GM21360 (cell line): ENCODE data around the gene TAMALIN.

ENCODE experiments used
- ATAC-seq: cut with Tn5 transposase; IDR thresholded peaks from one replicate; pipeline ENCODE4 v1.9.1; 2021; ENCODE audit warnings: mild to moderate bottlenecking, moderate library complexity; ENCODE audit not compliant: unreplicated experiment

The TAMALIN gene

DNA sequence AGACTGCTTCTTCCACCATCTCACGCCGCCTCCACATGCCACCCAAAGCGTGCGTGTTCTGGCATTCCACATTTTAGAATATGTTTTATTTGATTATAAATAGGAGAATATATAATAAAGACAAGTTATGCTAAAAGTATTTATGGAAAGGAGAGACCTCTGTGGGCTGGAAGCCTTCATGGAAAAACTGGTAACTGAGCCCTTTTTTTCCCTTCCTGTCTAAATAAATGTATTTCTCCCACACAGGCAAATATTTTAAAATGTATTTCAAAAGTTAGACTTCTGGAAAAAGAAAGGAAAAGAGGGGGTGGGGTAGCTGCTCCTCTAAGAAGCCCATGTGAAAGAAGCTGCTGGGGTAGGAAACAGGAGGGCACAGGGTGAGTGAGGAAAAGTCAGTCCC is 28.4 kb downstream of the TAMALIN start:
- no peak for ATAC-seq

DNA sequence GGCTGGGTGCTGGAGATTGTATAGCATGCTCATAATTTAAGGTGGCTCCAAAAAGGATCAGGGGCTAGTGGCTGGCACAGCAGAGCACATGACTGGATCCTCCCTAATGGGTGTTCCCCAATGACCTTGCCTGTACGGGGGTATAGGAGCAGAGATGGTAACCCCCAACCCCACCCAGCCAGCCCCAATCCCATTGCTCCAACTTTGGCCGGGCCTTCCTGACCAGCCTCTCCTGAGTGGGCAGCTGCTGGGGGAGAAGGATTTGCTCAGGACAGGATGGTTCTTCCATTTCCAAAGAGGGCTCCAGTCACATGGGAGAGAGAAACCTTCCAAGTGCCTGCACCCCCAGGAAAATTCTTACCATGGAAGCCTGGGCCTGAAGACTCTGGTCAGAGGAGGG is 29.2 kb downstream of the TAMALIN start:
- ATAC-seq: no peak

DNA sequence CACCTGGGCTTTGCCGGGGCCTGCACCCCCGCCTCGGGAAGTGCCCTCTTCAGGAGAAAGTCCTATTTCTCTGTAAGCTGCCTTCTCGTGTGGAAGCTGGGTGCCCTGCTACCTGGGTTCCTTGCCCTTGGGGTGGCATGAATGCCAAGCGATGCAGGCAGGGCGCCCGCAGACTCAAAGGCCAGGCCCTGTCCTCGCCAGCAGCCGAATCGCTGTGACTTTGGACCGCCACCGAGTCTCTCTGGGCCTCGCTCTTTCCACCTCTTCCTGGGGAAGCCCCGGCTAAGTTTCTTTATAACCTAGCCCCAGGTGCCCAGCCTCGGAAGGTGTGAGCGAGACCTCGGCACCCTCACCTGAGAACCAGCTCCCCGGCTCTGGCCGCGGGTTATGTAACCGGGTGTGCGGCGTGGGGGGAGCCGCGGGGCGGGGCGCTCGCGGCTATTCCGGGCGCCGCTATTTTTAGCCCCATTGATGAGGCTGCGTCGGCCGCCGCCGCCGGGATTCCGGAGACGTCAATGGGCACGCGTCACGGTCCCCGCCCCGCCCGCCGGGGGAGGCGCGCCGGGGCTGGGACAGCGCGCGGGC is 29.9 kb downstream of the TAMALIN start:
- no peak for ATAC-seq

DNA sequence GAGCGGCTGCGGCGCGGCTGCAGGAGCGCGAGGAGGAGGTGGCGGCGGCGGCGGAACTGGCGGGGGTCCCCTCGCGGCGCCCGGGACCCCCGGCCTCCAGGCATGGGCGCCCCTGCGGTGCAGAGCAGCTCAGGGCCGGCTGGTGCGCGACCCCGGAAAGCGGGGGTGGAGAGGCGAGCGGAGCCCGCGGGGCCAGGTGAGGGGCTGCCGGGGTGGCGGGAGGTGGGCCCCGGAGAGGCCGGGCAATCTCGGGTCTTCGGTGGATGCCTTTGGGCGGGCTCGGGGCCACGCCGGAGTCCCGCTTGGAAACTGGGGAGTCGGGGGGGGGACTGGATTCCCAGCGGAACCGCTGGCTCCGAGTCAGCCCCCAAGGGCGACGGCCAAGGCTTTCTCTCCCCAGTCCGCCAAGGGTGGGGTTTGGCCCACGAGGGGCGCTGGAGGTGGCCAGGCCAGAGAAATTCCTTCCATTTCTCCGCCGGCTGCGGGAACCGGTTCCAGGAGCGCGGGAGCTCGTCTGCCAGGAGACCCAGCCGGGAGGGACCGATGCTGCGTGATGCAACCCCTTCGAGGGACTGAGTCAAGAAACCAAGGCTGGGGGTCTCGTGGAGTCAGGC is 30.6 kb downstream of the TAMALIN start:
- no peak for ATAC-seq

DNA sequence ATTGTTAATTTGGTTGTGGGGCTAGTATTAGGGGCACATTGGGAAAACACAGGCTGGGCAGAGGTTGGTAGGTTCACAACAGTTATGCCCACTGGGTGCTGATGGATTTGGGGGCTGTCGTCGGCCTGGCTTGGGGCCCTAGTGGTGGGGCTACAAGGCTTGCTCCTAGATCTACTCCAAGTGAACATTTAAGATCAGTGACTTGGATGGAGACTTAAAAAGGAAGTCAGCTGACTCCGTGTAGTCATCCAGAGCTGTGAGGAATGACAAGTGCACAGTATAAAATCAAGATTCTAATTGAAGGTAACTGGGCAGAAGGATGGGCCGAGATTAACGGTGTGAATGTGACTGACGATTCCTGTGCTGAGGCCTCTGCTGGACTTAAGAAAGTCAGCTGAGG is 31.7 kb downstream of the TAMALIN start:
- ATAC-seq: no peak

DNA sequence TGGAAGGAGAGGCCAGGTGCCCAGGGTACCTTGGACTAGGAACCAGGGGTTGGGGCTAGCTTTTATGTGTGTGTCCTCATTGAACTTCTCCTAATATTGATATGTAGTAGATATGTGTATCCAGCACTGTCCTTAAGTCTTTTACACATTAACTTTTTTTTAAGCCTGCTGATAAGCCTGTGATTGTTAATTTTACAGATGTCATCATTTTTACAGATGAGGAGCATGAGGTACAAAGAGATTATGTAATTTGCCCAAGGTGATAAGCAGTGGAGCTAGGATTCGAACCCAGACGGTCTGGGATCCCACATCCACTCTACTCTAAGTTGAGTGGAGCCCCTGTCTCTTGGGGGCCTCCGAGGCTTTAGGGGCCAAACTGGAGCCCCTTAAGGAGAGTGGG is 34.3 kb downstream of the TAMALIN start:
- ATAC-seq: no peak

DNA sequence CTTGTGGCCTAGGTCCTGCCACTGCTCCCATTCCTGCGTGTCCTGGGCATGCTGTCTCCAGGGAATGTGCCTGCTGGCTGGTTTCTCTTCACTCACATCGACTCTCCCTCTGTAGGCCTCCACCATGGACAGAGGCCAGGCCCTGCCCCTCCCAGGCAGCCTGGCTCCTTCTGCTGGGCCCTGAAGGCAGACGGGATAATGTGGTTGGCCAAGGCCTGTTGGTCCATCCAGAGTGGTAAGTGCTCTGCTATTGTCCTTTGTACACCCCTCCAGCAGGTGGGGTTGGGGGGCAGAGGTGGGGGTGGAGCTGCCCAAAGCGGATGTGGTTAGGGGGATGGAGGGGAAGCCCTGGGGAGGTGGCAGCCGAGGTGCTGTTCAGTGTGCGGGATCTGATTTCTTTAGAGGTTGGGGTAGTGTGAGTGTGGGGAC is 35.0 kb downstream of the TAMALIN start:
- no peak for ATAC-seq

DNA sequence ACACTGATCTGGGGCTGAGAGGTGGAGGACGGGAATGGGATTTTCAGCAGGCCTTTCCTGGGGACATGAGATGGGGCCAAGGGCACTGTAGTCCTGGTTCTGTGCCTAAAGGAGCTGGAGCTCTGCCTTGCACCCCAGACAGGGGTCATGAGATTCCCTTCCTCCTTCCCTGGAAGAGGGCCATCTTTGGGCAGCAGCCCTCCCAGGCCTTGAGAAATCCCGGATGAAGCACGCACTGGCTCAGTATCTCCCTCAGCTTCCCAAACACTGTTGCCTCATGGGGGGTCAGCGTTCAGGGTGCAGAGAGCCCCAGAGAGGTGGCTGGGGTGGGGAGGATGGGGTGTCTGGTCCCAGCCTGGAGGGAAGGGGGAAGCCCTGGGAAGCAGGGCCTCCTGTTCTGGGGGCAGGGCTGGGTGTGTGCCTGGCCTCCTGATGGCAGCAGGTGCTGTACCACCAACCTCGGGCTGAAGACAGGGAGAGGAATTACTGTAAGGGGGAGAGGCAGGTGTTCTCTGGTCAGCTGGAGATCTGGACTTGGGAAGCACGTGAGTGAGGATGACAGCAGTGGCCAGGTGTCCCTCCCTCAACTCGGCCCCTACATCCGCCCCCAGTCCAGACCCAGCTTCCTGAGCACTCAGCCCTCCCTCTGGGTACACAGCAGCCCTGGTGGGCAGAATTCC is 36.1 kb downstream of the TAMALIN start:
- no peak for ATAC-seq

DNA sequence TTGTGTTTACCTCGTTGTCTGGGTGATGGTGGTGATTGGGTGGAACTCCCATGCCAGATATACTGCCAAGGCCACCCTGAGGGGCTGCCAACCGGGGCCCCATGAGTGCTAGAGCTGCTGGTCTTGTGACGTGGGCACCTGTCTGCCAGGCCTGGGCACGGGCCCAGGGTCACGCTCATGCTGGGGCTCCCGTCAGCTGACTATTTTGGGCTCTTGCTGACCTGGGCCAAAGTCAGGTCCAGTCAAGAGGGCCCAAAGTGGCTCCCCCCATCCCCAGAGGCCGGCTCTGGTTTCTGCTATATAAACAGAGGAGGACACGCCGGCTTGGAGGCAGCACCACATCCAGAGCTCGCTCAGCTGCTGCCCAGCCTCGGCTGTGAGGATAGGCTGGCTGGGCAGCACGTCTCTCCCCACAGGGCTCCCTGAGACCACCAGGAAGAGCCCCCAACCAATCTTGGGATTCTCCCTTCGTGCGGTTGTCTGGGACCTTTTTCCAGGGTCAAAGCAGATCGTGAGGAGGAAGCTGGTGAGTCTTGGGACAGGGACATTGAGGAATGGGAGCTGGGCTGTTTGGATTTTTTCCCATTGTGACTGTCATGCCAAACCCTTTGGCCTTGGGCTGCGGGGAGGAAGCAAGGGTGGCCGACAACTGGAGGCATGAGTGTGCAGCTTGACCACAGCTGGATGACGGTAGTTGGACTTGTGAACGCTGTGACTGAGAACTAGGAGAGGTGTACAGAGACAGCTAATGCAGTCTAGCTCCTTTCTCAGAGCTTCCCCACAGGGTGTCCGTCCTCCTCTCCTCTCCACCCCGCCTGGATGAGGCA is 36.9 kb downstream of the TAMALIN start:
- ATAC-seq: no peak

DNA sequence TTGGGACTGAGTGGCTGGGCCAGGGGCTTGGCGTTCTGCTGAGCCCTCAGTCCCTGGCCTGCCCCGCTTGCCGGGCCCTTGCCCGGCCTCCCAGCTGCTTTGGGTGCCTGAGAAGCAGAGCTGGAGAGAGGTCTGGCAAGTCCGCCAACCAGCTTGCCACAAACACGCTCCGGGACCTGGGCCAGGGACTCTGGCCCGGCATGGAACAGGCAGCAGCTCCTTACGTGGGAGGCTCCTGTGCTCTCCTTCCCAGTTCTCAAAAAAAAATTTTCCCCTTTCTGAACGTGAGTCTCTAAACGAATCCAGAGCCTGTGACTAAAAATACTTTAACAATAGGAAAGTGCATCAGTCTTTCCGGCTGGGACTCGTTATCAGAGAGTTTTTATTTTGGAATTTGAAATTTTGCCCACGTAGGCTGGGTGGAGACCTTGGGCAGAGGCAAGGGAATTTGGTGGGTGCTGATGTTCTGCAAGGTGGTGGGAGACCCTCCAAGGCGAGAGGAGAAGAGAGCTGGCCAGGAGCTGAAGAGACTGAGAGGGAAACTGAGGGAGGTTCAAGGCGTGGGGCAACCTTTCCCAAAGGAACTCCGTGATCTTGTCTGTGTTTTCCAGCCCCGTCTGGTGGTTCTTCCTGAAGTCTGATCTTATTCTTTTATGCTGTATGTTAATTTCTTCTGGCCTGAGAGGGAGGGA is 37.7 kb downstream of the TAMALIN start:
- no peak for ATAC-seq

DNA sequence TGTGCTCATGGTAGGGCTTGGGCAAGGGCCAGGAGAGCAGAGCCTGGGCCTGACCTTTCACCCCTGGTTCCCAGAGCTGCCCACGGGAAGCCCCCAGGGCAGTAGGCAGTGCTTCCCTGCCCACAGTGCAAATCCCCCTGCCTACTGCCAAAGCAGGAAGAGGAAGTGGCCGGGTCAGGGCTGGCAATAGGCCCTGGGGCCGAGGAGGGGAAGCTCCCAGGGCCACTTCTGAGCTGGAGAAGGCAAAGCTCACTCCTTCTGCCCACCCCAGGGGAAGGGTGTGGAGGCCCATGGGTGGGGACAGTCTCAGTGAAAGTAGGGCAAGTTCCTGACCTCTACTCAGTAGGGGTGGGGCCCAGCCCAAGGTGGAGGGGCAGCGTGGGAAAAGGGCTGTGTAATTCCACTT is 39.1 kb downstream of the TAMALIN start:
- no peak for ATAC-seq

DNA sequence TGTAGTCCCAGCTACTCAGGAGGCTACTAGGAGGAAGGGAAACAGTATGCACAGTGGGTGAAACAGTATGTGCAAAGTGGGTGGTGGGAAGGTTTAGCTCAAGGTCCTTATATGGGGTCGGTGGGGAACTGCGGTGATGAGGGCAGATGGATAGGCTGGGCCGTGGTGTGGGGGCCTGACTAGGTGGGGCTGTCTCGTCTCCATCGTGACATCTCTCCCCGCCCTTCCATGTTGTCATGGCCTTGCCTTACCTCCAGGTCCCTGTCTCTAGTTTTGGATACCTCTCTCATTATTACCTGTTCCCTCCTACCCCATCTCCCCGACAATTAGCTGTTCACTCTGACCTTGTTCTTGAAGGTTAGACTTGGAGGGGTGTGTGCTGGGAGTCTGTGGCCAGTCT is 40.1 kb downstream of the TAMALIN start:
- ATAC-seq: no peak

DNA sequence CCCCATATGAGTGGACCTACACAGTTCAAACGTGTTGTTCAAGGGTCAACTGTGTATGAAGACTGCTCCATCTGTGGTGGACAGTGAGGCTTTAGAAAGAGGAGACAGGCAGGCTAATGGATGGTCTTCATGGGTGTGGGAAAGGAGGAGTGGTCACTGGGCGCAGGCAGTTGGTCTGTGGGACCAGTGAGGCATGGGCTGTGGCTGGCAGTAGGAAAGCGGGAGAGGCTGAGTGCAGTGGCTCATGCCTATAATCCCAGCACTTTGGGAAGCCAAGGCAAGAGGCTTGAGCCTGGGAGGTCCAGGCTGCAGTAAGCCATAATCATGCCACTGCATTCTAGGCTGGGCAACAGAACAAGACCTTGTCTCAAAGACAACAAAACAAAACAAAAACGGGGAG is 42.5 kb downstream of the TAMALIN start:
- no peak for ATAC-seq

DNA sequence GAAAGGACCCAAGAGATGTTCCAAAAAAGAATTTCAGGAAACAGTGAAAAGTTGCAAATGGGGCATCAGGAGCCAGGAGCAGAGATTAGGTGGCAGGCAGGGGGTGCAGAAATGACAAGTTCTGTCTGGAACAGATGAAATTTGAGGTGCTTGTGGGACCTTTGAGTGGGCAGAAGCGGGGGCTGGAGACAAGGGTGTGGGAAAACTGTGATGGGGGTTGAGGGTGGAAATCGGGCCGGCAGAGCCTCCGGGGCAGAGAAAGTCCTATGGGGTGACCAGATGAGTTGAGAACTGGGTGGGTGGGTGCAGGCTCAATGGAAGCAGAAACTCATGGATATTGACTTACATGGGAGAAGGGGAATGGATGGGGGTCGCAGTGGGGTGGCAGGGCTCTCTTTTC is 42.9 kb downstream of the TAMALIN start:
- ATAC-seq: no peak

DNA sequence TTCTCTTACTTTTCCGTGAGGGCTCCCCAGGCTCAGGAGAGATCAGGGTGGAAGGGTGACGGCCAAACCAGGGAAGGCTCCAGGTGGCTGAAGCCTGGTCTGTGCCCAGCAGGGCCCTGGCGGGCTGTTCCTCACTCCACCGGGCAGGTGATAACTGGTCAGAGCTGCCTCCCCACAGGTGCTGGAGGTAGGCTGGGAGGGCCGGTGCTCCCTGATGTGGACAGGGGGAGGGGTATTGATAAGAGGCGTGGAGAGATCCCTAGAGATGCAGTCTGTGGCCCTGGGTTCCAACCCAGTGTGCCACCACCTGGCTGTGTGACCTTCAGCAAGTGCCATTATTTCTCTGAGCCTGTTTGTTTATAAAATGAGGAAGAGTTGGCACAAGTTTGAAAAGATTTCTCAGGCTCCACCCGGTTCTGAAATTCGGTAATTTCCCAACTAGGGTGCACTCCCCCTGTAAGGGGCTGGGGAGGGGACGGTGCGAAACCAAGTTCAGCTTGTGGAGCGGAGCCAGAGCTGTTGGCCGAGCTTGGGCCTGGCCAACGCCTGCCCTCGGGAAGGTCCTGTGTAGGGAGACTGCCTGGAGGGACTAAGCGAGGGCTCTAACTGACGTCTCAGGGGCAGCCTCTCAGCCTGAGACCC is 43.5 kb downstream of the TAMALIN start:
- no peak for ATAC-seq

DNA sequence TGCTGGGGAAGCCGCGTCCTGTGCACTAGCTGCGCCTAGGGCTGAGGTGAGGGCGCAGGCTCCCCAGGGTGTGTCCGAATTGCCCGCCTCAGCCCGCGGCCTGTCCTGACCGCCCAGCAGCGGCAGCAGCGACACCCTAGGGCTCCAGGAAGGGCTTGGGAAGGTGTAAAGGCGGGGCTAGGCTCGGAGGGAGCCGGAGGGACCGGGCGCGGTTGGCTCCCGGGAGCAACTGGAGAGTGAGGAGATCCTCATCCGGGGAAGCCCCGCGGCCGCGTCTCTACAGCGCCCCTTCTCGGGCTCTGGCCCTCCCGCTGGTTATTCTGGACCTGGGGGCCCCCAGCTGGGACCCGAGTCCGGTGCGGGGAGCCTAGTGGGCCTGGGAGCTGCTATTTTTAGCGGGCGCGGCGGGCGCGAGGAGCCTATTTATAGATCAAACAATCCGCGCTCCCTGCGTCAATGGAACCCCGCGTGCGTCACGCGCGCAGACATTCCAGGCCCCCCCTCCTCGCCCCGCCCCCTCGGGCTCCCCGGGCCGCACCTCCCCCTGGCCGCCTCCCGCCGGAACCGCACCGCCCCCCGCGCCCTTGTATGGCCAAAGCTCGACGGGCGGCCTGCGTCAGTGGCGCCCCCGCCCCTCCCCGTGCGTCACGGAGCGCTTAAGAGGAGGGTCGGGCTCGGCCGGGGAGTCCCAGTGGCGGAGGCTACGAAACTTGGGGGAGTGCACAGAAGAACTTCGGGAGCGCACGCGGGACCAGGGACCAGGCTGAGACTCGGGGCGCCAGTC is 44.2 kb downstream of the TAMALIN start, which contains the start of gene NR4A1:
Gene NR4A1 (plus strand): TSS at position 685 of the 784 bp plus-strand sequence. CDS start 2,887 bp downstream, outside the sequence.
- peak; percentile 74 for ATAC-seq

DNA sequence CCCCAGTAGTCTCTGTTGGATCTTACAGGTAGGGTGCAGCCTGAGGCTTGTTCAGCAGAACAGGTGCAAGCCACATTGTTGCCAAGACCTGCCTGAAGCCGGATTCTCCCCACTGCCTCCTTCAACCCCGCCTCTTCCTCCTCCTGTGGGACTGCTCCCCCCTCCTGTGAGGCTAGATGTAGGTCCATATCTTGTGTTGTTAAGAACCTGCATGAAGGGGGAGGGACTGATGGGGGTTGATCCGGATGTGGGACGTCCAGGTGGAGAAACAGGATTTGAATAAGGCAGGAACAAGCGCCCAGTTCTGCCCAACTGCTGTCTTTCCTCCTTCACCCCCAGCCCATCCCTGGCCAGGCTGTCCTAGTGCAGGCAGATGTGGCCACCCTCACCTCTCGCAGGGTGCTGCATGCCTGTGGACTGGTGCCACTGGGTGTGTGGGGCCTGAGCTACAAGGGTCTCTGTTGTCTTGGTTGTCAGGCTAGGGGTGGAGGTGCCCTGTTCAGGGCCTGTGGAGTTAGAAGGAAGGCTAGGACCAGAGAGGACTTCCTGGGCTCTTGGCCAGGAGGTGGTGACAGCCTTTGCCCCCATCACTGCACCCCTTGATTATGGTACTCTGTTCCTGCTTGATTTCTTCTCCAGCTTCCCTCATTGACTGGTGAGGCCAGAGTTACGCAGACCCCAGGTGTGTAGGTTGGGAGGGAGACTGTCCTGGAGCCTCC is 45.9 kb downstream of the TAMALIN start:
- no peak for ATAC-seq

DNA sequence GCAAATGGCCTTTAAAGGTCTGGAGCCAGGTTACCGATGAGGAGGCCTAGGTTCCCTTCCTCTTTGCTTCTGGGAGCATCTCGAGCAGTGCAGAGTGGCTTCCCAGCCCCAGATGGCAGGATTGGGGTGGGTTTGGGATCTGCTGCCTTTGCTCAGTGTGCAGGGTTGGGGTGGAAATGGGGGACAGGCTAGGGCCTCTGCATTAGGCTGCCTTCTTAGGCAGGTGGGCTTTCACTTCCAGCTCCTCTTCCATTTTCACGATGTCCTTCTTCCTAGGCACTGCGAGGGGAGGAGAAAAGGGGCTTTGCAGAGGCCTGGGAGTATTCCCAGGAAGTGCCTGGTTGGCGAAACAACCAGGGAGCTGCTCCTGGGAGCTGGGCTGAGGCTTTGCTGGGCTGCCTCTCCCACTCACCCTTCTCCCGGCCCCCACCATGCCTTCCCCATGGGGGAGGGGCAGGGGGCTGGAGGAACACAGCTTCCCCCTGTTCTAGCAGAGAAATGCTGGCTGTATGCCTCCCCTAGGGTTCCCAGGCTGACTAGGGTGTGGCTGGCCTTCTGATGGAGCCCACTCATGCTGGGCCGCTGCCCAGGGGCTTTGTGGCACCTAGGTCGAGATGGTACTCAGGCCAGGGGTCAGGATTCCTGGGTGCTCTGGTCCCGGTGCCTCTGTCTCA is 46.9 kb downstream of the TAMALIN start:
- ATAC-seq: no peak
